Mononuclear cell (primary cell): Measurements from ENCODE around the gene MYEF2. TPM values are rescaled to one million over a fixed set of nuclear protein-coding genes. Genes with fewer than 3 reads are reported as not detected.
A peak's percentile ranks its signal among the peaks of the same experiment; 100 is the strongest.

Experiments
- H3K27me3 ChIP-seq: 2 replicates; pipeline ENCODE4 v1.6.0; 2011; ENCODE audit warnings: low read length, control low read depth; ENCODE audit not compliant: insufficient read depth
- H3K4me1 ChIP-seq: 2 replicates; pipeline ENCODE4 v1.5.1; 2011; ENCODE audit warnings: mild to moderate bottlenecking, low read length, control low read depth; ENCODE audit not compliant: insufficient read depth
- H3K4me3 ChIP-seq: 2 replicates; pipeline ENCODE4 v1.5.1; 2011; ENCODE audit warnings: mild to moderate bottlenecking, low read length, moderate library complexity
- H3K9me3 ChIP-seq: 2 replicates; pipeline ENCODE4 v1.5.1; 2011; ENCODE audit warnings: low read depth, mild to moderate bottlenecking, control low read depth, low read length
- total RNA-seq: library from RNA; depleted of rRNA; stranded (reverse); fragments of >200 nt; gene quantifications from one replicate; pipeline ENCODE4 v1.2.3, GENCODE V29; 2012

Gene MYEF2, protein sequence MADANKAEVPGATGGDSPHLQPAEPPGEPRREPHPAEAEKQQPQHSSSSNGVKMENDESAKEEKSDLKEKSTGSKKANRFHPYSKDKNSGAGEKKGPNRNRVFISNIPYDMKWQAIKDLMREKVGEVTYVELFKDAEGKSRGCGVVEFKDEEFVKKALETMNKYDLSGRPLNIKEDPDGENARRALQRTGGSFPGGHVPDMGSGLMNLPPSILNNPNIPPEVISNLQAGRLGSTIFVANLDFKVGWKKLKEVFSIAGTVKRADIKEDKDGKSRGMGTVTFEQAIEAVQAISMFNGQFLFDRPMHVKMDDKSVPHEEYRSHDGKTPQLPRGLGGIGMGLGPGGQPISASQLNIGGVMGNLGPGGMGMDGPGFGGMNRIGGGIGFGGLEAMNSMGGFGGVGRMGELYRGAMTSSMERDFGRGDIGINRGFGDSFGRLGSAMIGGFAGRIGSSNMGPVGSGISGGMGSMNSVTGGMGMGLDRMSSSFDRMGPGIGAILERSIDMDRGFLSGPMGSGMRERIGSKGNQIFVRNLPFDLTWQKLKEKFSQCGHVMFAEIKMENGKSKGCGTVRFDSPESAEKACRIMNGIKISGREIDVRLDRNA
- total RNA-seq = 14.1 TPM

- Histone ChIP-seq H3K4me3 (peak within 1 kb of the TSS; percentile 44), H3K4me1 (no peaks in the 10 kb centered on the region), H3K27me3 (peaks cover 23% of the 10 kb centered on the region), H3K9me3 (no peaks in the 10 kb centered on the region)
Measured at GRCh38 chr15:48177766-48178647, at the start of gene MYEF2. Gene MYEF2, minus strand, starts transcription at chr15:48178295. Its CDS starts 58 bp downstream, at chr15:48178237.

GRCh38 chr15:48225771-48226170 lies 47.7 kb upstream of the MYEF2 start:
- Histone ChIP-seq H3K4me1 (no peaks in the 10 kb centered on the region), H3K9me3 (no peaks in the 10 kb centered on the region), H3K4me3 (no peak overlapping the region), H3K27me3 (peaks cover 2% of the 10 kb centered on the region)

GRCh38 chr15:48222627-48223026 lies 44.5 kb upstream of the MYEF2 start:
- Histone ChIP-seq H3K4me3 (no peak overlapping the region), H3K9me3 (no peaks in the 10 kb centered on the region), H3K27me3 (peaks cover 2% of the 10 kb centered on the region), H3K4me1 (no peaks in the 10 kb centered on the region)

DNA sequence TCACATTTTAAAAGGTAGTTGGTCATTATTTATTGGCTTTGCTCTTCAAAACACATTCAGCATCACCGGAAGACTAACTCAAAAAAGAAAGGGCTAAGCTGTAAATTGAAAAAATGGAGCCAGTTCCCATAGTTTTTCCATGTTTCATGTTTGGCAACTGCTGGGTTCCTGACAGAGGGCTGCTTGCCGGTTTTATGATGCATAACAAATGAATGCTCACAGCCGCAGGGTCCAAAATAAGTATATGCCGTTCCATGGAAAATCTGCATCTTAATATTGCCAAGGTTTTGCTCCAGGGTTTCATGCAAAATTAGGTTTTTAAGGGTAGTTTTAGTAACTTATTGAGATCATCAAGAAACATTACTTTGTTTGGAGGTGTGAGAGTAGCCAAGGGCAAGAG lies 43.8 kb upstream of the MYEF2 start:
- no peak overlapping the region for H3K4me3 ChIP-seq
- H3K9me3 ChIP-seq = no peaks in the 10 kb centered on the region
- peaks cover 2% of the 10 kb centered on the region for H3K27me3 ChIP-seq
- H3K4me1 ChIP-seq = no peaks in the 10 kb centered on the region

- Histone ChIP-seq H3K27me3 (no peaks in the 10 kb centered on the region), H3K9me3 (no peaks in the 10 kb centered on the region), H3K4me3 (no peak overlapping the region), H3K4me1 (no peaks in the 10 kb centered on the region)
Measured at GRCh38 chr15:48221261-48221660, 43.2 kb upstream of the MYEF2 start.

GRCh38 chr15:48205981-48206380 lies 27.9 kb upstream of the MYEF2 start, which contains the start of gene SLC12A1:
Gene SLC12A1, plus strand, starts transcription at chr15:48206302. Its CDS starts 1,418 bp downstream, at chr15:48207720.
- Histone ChIP-seq H3K4me1 (no peaks in the 10 kb centered on the region), H3K27me3 (no peaks in the 10 kb centered on the region), H3K9me3 (no peaks in the 10 kb centered on the region), H3K4me3 (no peak within 1 kb of the TSS)

DNA sequence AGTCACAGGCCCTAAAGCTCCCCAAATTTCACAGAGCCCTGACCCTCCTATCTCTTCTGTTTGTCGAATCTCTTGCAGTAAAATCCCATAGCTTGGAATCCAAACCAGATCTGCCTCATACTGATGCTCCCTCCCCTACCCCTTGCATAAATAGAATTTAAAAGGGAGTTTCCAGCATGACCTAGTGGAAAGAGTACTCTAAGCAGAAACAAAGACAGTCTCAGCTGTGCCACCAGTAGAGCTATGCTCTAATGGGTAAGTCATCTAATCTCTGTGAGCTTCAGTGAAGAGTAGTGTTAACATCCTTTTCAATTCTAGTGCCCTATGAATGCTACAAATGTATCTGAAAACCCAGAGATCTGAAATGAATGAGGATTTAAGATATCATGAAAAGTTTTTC lies 24.0 kb upstream of the MYEF2 start:
- no peak overlapping the region for H3K4me3 ChIP-seq
- H3K27me3 ChIP-seq = peaks cover 9% of the 10 kb centered on the region
- no peaks in the 10 kb centered on the region for H3K9me3 ChIP-seq
- H3K4me1 ChIP-seq = no peaks in the 10 kb centered on the region

- peaks cover 12% of the 10 kb centered on the region for H3K27me3 ChIP-seq
- no peaks in the 10 kb centered on the region for H3K4me1 ChIP-seq
- no peaks in the 10 kb centered on the region for H3K9me3 ChIP-seq
- no peak within 1 kb of the TSS for H3K4me3 ChIP-seq
Measured at GRCh38 chr15:48191574-48192225, 13.6 kb upstream of the MYEF2 start, which contains the start of gene CTXN2. Gene CTXN2, plus strand, starts transcription at chr15:48191665. Its CDS starts 9,636 bp downstream, at chr15:48201301.

DNA sequence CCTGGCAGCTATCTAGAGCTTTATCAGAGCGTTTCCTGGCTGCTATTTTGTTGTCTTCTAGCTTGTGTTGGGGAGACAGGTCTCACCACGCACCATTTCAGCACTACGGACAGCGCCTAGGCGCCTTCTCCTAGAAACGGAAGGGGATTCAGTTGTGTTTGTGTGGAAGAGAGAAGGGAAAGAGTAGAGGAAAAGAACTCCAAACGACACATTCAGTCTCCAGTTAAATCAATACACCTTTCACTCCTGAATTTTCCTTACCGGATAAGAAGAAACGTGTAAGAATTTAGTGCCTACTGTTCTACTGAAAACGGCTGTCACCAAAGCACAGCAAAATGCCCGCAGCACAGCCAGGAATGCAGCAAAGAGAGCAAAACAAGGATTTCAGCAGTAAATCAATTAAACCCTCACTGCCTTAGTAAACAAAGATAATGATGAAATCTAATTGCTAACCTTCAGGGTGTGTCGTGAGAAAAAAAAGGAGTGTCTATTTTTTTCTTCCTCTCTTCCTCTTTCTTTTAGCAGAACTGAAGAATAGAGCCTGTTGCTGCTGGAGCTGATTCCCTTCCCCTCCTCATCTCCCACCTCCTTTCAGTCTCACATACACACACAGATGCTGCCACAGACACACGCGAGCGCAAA lies 13.0 kb upstream of the MYEF2 start:
- Histone ChIP-seq H3K9me3 (no peaks in the 10 kb centered on the region), H3K27me3 (peaks cover 10% of the 10 kb centered on the region), H3K4me3 (no peak overlapping the region)

DNA sequence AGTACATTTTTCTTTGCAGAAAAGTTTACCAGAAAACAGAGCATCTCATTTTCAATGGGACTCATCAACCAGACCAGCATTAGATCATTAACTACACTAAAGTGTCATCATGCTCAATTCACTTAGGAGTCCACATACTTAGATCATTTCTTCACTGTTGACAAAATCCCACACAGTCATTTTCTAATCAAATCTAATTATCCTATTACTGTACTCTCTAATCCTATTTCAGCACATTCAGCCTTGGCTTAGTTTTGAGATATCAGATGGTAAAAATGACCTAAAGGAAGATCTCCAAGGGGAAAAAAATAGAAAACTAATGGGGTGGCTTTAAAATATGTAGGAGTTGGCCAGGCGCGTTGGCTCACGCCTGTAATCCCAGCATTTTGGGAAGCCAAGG lies 8.2 kb upstream of the MYEF2 start:
- Histone ChIP-seq H3K4me1 (no peaks in the 10 kb centered on the region), H3K27me3 (peaks cover 8% of the 10 kb centered on the region), H3K4me3 (no peak overlapping the region), H3K9me3 (no peaks in the 10 kb centered on the region)

More for the DNA sequence above, 13.0 kb upstream of the MYEF2 start:
- H3K4me1 ChIP-seq = no peaks in the 10 kb centered on the region

DNA sequence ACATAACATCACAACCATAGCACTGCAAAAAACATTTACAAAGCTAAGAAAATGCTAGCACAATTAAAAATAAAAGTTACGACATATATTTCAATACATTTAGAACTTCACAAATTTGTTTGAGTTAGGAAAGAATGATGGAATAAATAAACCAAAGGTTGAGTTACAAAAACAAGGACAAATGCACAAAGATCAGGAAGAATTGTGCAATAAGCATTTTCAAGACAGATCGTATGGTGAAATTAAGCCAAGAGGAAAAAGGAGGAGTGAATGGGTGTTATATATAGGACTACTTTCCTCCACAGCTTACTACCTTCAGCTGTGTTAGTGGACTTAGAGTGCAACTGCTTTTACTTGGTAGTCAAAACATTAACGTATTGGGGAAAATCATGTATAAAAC lies 7.4 kb upstream of the MYEF2 start:
- Histone ChIP-seq H3K4me3 (no peak overlapping the region), H3K4me1 (no peaks in the 10 kb centered on the region), H3K27me3 (peaks cover 13% of the 10 kb centered on the region), H3K9me3 (no peaks in the 10 kb centered on the region)

DNA sequence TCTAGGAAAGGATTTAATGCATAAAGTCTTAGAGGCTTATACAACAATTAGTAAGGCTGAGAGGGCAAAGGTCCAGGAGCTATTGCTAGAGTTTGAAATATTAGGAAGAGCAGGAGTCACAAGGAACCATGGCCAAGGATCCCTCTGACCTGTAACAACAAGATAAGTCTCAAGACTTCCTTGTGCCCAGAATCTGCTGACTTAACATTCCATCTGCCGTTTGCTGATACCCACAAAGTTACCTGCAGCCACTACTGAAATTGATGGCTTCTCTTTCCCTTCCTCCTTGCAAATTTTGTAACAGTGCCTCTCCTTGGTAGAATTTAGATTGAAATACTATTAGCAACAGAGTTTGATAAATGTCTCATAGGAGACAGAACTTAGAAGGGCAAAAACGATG lies 4.7 kb upstream of the MYEF2 start:
- no peak overlapping the region for H3K4me3 ChIP-seq
- H3K9me3 ChIP-seq = no peaks in the 10 kb centered on the region
- H3K27me3 ChIP-seq = peaks cover 20% of the 10 kb centered on the region
- no peaks in the 10 kb centered on the region for H3K4me1 ChIP-seq

DNA sequence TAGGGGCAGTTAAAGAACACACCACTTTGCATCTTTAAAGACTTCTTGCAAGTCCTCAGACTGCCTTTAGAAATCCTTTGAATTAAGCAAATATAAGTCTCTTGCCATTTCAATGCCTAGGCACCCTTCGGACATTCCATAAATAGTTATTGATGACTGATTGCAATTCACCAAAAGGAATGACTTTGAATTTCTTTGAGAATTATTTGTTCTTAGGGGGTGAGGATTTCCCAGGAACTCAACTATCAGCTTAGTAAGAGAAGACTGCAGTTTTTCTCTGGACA lies 495 bp upstream of the MYEF2 start:
- H3K4me1 ChIP-seq = no peaks in the 10 kb centered on the region
- no peak overlapping the region for H3K4me3 ChIP-seq
- H3K9me3 ChIP-seq = no peaks in the 10 kb centered on the region
- peaks cover 23% of the 10 kb centered on the region for H3K27me3 ChIP-seq

DNA sequence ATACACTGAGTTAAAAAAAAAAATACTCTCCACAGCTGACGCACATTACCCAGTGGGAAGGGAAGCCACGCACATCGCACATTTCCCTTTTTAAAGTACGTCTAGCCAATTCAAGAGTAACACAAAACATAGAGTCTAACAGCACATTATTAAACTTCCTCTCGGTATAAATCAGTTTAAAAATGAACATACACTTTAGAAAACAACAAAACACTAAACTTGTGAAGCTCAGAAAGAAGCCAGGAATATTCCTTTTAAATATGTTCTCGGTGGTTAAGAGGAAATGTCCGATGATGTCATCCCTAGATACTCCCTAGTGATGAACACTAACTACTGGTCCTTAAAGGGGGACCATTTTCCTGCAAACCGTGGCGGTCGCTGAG lies 721 bp downstream of the MYEF2 start:
- Histone ChIP-seq H3K27me3 (peaks cover 22% of the 10 kb centered on the region), H3K9me3 (no peaks in the 10 kb centered on the region), H3K4me3 (peak overlapping the region; percentile 44), H3K4me1 (no peaks in the 10 kb centered on the region)
